GM10266 (cell line): ENCODE measurements around the gene RBP3.

Experiments
- DNase-seq: peaks from one replicate; pipeline ENCODE4 v3.0.0; 2012; ENCODE audit errors: extremely low spot score
- TF ChIP-seq, protein P1 (sequence below): IDR thresholded peaks from 2 replicates; pipeline ENCODE4 v1.5.1; 2012; ENCODE audit warnings: mild to moderate bottlenecking, low read depth; ENCODE audit not compliant: control insufficient read depth, insufficient read depth; ENCODE audit errors: missing control alignments

RBP3 gene

GRCh38 chr10:47397256-47397655, 49.1 kb downstream of the RBP3 start:
- no peak for DNase-seq
- TF ChIP-seq, protein P1, sequence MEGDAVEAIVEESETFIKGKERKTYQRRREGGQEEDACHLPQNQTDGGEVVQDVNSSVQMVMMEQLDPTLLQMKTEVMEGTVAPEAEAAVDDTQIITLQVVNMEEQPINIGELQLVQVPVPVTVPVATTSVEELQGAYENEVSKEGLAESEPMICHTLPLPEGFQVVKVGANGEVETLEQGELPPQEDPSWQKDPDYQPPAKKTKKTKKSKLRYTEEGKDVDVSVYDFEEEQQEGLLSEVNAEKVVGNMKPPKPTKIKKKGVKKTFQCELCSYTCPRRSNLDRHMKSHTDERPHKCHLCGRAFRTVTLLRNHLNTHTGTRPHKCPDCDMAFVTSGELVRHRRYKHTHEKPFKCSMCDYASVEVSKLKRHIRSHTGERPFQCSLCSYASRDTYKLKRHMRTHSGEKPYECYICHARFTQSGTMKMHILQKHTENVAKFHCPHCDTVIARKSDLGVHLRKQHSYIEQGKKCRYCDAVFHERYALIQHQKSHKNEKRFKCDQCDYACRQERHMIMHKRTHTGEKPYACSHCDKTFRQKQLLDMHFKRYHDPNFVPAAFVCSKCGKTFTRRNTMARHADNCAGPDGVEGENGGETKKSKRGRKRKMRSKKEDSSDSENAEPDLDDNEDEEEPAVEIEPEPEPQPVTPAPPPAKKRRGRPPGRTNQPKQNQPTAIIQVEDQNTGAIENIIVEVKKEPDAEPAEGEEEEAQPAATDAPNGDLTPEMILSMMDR: no peak

- DNase-seq: no peak
- TF ChIP-seq, protein P1: no peak
Observed at GRCh38 chr10:47400251-47400650, 52.1 kb downstream of the RBP3 start.

DNA sequence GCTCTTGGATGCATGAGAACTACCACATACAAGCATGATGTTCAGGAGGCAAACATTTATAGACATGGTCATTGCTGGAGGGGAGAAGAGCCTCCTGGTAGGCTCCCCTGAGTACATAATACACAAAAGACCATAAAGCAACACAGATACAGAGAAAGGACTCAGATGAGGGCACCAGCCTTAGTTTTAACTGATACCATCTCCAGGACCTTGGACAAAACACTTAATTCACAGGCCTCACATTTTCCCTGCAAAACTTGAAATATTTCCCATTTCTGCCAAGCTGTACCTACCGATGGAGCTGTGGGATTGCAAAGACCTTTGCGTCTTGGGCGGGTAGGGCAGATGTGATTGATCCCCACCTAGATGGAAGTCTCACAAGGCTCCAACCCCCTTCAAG, 52.6 kb downstream of the RBP3 start:
- TF ChIP-seq, protein P1: no peak
- no peak for DNase-seq

GRCh38 chr10:47401210-47401609, 53.0 kb downstream of the RBP3 start:
- DNase-seq: no peak
- TF ChIP-seq, protein P1: no peak

- TF ChIP-seq, protein P1: no peak
Observed at GRCh38 chr10:47401874-47402640, 53.9 kb downstream of the RBP3 start.

DNA sequence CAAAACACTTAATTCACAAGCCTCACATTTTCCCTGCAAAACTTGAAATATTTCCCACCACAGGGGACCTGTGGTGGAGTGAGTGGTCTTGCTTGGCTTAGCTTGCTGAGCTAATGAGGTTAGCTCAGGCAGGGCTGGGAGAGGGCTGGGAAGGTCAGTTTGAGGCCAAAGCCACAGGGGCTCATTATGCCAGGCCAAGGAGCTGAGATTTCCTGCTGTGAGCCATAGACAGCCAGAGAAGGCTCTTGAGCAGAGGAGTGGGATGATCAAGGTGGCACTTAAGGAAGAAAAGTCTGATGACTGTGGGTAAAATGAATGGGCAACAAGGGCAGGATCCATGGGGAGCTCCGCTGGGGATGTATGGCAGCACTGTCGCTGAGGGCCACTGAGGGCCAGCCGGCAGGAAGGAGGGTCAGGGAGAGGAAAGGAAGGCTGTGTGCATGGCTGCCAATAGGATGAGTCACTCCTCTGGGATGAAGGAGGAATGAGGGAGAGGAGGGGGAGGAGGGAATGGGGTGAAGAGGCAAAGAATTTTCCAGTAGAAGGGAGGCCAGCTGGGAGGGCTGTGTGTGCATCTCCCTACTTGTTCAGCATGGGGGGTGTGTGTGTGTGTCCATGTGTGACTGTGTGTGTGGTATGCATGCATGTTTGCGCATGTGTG, 54.6 kb downstream of the RBP3 start:
- TF ChIP-seq, protein P1: no peak
- no peak for DNase-seq

More at GRCh38 chr10:47401874-47402640, 53.9 kb downstream of the RBP3 start:
- DNase-seq: no peak
